Cardiac septum (tissue), 1 donor: ENCODE measurements around the gene ECEL1. TPM values are rescaled to one million over a fixed set of nuclear protein-coding genes. Genes with fewer than 3 reads are reported as not detected.

Source experiments
- DNase-seq: peaks from one replicate; pipeline ENCODE4 v3.0.0-alpha.2; 2020; ENCODE audit warnings: low spot score
- intact Hi-C: fragments of 100-400 bp; cut with DNase I; formaldehyde crosslinking; loops from one replicate; pipeline ENCODE4 v1.14.0; 2022
- total RNA-seq: library from RNA; stranded (reverse); fragmentation: NEBNext Ultra II Directional; extraction: Animal tissue kit (Norgen Biotek cat#: 25700); gene quantifications from one replicate; pipeline ENCODE4 v1.2.1, GENCODE V29; 2021
- donor health status: DM: no; HTN: no; CAD: no.

Gene ECEL1
- total RNA-seq, 1 donor from 2014 or later, result 0.27 TPM

DNA sequence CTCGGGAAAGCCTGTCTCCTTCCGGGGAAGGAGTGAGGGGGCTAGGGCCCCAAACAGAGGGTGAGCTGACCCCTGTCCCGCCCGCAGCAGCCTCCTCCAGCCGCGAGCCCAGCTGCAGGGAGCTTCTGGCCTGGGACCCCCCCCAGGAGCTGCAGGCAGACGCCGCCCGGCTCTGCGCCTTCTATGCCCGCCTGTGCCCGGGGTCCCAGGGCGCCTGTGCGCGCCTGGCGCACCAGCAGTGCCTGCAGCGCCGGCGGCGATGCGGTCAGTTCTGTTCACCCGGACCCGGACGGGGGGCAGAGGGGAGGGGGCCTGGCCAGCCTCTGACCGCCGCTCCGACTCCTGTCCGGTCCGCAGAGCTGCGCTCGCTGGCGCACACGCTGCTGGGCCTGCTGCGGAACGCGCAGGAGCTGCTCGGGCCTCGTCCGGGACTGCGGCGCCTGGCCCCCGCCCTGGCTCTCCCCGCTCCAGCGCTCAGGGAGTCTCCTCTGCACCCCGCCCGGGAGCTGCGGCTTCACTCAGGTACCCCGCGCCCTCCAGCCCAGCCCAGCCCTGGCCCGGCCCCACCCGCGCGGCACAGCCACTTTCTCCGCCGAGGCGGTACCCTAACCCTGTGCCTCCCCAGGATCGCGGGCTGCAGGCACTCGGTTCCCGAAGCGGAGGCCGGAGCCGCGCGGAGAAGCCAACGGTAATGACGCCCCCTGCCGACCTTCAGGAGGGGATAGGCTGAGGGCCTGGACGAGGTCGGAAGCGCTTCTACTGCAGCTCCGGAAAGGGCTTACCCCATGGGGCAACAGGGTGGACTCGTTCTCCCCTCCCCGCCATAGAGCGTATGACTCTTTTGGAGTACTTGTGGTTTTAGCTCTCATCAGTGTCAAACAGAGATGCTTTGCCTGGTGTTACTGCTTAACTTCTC lies 36.3 kb upstream of the ECEL1 start:
- intact Hi-C loops, result loop anchor here (2.0 to 5.0 kb wide), 2 partner anchors 77 to 617 kb away; no protein-coding TSS in a partner anchor
- DNase-seq, result no peak

DNA sequence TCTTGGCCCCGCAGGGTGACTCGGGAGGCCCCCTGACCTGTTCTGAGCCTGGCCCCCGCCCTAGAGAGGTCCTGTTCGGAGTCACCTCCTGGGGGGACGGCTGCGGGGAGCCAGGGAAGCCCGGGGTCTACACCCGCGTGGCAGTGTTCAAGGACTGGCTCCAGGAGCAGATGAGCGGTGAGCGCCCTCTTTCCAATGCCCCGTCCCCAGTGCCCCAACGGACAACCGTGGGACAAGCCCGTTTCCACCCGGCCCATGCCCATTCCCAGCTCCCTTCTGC lies 35.7 kb upstream of the ECEL1 start:
- intact Hi-C loops, result loop anchor here (2.0 to 5.0 kb wide), 2 partner anchors 77 to 616 kb away; no protein-coding TSS in a partner anchor
- DNase-seq, result no peak

DNA sequence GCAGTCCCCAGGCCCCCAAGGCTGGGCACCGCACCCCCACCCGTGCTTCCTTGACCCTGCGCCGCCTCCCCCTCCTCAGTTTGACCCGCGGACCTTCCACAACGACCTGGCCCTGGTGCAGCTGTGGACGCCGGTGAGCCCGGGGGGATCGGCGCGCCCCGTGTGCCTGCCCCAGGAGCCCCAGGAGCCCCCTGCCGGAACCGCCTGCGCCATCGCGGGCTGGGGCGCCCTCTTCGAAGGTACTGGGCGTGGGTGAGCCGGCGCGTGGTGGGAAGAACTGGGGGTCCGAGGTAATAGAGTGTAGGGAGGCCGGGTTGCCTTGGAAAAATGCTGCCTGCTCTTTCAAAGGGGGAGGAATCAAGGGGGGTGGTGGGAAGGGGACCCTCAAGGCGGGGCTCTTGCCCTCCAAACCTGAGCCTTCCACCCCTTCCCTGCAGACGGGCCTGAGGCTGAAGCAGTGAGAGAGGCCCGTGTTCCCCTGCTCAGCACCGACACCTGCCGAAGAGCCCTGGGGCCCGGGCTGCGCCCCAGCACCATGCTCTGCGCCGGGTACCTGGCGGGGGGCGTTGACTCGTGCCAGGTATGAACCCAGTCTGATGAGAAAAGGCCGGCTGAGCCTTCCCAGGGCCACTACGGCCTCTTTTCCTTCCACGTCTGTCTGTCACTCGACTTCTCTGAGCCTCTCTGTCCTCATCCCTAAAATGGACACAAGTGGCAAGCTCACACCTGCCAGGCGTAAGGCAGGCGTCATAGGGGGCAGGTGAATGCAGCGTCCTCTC lies 35.2 kb upstream of the ECEL1 start:
- no peak for DNase-seq
- intact Hi-C loops, result loop anchor here (2.0 to 5.0 kb wide), 2 partner anchors 76 to 616 kb away; no protein-coding TSS in a partner anchor

DNA sequence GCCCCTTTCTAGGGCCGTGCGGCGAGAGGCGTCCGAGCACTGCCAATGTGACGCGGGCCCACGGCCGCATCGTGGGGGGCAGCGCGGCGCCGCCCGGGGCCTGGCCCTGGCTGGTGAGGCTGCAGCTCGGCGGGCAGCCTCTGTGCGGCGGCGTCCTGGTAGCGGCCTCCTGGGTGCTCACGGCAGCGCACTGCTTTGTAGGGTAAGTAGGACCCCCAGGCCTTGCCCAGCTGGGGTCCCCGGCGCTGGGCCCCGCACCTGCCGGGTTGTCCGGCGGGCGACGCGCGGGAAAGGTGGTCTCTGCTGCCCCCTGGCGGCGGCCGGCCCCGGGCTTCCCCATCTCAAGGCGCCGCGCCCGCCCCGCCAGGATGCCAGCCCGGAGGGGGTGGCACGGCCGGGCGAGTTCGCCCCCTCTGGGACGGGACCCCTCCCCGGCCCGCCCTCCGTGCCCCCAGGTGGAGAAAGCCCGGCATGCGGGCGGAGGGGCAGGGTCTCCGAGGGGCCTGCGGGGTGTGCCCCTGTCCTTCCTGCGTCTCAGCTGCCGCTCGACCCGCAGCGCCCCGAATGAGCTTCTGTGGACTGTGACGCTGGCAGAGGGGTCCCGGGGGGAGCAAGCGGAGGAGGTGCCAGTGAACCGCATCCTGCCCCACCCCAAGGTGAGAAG lies 34.5 kb upstream of the ECEL1 start:
- no peak for DNase-seq
- intact Hi-C loops, result loop anchor here (2.0 to 5.0 kb wide), 2 partner anchors 75 to 615 kb away; no protein-coding TSS in a partner anchor

DNA sequence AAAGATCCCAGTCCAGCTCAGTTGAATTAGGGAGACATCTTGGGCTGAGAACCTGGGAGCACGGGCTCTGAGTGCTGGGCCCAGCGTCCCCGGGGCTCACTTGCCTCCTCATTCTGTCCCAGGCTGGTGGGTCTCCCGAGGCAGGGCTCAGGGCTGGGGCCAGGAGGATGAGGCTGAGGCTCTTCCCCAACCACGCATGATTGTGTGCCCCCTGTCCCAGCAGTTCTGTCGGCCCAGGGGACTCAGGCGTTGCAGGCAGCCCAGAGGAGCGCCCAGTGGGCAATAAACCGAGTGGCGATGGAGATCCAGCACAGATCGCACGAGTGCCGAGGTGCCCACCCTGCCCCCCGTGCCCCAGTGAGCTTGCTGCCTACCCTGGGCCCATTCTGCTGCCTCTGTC lies 33.5 kb upstream of the ECEL1 start:
- intact Hi-C loops, result loop anchor here (5.0 kb wide), 1 partner anchor 614 kb away; no protein-coding TSS in a partner anchor
- DNase-seq, result no peak

DNA sequence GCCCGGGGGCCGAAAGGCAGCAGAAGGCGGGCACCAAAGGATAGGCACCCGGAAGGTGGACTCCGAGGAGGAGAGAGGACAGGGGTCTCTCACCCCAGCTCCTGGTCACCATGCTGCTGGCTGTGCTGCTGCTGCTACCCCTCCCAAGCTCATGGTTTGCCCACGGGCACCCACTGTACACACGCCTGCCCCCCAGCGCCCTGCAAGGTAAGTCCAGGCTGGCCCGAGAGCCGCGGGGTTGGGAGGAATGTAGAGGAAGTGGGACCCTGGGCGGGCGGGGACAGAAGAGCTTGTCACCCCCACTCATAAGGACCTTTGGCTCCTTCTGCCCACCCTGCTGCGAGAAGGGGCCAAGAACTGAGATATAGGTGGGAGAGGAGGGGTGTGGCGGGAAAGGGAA lies 32.9 kb upstream of the ECEL1 start:
- DNase-seq, result no peak
- intact Hi-C loops, result loop anchor here (5.0 kb wide), 1 partner anchor 613 kb away; no protein-coding TSS in a partner anchor

DNA sequence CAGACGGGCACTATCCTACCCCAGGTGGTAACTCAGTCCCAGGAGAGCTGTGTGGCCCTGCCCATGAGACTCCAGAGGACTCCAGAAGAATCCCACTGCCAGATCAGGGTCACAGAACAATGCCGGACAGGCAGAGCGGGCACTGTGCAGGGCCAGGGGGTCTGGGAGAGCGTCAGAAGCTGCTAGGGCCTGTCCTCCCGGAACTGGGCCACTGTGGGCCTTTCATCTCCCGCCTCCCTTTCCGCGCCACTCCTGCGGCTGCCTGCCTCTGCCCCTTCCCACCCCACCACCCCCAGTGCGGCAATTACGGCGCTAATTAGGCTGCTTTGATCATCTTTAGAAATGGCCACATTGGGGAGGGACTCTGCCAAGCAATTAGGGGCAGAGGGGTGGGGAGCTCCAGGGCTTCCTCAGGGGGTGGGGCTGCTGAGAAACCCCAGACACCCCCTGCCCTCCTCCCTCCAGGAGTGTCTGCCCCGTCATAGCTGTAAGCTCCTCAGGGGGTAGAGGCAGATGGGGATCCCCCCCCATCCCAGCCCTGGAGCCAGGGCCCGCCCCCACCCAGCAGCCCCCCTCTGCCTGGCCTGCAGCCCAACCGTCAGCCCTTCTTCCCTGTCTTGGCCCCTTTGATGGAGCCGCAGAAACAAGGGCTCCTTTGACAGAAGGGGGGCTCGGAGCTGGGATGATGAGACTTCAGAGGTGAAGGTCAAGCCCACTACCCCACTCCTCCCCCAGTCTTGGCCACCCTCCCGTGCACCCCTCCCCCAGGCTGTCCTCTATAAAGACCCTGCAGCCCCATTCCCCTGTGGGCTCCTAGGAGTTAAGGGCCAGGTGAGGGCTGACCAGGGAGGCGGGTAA lies 32.2 kb upstream of the ECEL1 start, which contains the start of gene PRSS56:
Gene PRSS56, plus strand, starts transcription at position 808 of the 858 bp plus-strand sequence. CDS start 211 bp downstream, outside the sequence.
- no peak for DNase-seq
- intact Hi-C loops, result loop anchor here (5.0 kb wide), 1 partner anchor 613 kb away; no protein-coding TSS in a partner anchor

DNA sequence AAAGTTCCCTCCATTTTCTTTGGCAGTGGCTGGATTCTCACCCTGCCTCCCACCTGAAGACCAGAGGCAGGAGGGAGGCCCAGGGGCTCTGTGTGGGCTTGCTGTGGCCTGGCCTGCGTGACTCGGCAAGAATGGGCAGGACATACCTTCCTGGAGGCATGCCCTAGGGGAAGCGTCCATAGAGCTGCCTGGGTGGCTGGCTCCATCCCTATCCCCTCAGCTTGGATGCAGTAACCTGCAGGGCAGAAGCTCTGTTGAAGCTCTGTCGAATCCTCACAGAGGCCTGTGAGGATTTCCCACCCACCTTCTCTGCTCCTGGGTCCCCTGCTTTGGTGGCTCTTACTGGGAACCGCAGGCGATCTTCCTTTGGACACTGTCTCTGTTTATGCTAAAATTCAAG lies 31.2 kb upstream of the ECEL1 start:
- intact Hi-C loops, result no loop called here
- no peak for DNase-seq

DNA sequence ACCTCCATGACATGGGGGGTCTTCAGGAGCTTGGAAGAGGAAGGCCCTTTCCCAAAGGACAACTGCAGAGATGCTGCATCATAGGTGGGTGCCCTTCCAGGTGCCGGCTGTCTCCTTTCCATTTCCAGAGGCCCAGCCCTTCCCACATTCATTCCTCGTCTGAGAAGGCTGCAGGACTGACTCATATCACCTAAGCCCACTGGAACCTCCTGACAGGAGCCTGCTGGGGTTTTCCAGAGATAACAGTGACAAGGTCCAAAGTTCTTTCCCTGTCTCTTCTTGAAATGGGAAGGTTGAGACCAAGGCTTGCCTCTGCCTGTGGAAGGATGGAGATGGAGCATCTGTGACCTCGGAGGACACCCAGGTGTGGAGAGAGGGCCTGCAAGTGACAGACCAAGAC lies 28.9 kb upstream of the ECEL1 start:
- no peak for DNase-seq
- intact Hi-C loops, result no loop called here

DNA sequence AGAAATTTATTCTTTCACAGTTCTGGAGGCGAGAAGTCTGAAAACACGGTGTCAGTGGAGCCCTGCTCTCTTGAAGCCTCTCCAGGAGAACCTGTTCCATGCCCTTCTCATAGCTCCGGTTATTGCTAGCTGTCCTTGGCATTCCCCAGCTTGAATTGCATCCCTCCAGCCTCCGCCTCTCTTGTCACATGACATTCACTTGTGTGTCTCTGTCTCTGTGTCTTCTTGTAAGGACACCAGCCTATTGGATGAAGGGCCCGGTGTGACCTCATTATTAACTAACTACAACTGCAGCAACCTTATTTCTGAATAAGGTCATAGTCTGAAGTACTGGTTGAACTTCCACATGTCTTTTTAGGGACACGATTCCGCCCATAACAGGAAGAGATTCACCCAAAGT lies 28.0 kb upstream of the ECEL1 start:
- intact Hi-C loops, result no loop called here
- no peak for DNase-seq

DNA sequence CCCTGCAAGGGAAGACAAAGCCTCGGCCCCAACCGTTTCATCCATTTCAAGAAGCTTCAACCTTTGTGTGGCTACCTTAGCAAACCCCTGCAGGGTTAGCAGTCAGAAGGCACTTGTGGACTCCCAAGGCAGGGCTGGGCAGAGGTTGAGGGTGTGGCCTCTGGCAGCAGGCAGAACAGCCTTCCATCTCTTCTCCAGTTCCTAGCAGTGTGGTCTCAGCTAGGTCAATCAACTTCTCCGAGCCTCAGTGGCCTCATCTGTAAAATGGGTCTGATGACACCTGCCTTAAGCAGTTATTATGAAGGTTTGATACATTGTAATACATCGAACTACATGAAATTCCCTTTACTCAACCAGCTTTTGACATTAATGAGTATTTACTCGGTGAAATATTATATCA lies 25.7 kb upstream of the ECEL1 start:
- intact Hi-C loops, result no loop called here
- DNase-seq, result no peak

DNA sequence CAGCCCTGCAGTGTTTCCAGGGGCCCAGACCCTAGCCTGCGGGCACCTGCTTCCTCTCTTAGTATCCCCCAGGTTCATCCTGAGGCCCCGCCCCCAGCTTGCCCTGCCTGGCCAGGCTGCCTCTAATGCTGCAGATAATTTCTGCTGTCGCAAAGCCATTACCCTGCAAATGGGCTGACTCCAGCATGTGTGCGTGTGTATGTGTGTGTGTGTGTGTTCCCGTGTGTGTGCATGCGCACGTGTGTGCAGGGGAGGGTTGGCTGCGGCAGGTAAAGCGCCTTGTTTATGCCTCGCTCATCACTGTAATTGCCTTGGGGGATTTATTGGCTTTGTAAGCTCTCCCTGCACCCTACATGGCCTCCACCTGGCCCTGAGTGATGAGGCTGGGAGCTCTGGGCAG lies 25.0 kb upstream of the ECEL1 start:
- no peak for DNase-seq
- intact Hi-C loops, result no loop called here

DNA sequence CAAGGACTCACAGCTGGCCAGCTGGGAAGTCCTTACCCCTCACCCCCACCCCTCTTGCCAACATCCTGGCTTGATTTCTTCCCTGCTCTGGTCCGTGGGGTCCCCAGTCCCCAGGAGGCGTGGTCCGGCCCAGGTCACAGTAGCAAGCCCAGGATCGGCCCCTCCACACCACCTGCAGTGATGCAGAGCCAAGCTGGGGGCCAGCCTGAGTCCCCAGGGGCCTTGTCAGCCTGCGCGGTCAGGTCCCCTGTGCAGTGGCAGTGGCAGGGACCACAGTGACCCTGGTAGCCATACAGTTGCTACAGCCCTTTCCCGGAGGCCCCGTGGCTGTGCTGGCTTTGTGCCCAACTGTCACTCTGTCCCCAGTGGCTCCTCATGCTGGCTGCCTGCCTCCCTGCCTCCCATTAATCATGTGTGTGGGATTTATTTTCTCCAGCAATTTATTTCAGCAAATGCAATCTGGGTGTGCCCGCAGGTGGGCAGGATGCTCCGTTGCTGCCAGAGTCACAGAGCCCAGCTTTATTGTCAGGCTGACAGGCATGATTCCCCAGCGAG lies 23.8 kb upstream of the ECEL1 start:
- DNase-seq, result no peak
- intact Hi-C loops, result no loop called here

DNA sequence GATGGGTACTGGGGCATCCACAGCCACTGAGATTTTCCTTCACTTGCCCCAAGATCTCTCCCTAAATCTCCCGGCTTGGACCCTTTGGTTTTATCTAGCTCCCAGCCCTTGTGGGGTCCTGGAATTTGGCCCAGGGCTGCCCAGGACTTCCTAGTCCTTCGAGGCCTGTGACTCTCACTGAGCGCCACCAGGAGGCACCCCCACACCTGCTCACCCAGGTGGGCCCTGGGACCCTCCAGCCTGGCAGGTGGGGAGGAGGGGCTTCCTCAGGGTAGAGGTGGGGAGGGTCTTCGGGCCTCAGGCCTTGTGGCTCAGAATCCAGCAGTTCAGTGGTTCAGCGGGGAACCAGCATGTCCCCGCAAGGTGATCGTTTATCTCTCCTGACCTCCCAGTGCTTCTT lies 20.6 kb upstream of the ECEL1 start:
- DNase-seq, result no peak

DNA sequence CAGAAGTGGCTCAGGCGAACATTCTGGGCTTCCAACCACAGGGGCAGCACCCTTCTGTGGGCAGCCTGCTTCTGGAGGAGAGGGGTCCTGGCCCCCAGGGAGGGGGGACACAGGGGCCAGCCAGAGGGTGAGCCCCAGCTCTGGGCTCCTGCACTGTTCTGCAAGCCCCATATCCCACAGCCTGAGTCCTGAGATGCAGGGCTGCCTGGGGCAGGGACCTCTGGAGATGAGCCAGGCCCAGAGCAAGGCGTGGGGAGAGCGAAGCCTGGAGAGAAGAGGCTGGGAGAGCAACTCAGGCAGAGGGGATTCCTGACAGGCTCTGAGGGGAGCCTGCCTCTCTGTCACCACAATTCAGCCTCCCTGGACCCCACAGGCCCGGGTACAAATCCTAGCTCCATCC lies 19.1 kb upstream of the ECEL1 start:
- intact Hi-C loops, result no loop called here
- no peak for DNase-seq

More for the DNA sequence above, 20.6 kb upstream of the ECEL1 start:
- intact Hi-C loops, result no loop called here

DNA sequence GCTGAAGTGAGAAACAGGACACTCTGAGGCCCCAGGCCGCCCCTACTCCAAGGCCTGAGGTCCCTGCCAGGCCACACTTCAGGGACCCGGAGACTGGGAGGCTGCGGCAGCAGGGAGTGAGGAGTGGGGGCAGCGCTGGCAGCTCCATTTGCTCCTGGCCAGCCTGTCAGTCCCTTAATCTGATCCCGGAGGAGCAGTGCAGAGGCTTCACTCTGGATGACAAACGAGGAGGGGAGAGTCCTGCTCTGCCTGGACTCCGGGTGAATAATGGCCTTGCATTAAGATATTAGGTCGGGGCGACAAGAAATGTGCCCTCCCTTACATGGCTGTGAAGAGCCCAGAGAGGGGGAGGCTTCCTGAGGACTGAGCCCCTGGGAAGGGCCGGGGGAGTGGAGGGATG lies 18.2 kb upstream of the ECEL1 start:
- no peak for DNase-seq
- intact Hi-C loops, result no loop called here

DNA sequence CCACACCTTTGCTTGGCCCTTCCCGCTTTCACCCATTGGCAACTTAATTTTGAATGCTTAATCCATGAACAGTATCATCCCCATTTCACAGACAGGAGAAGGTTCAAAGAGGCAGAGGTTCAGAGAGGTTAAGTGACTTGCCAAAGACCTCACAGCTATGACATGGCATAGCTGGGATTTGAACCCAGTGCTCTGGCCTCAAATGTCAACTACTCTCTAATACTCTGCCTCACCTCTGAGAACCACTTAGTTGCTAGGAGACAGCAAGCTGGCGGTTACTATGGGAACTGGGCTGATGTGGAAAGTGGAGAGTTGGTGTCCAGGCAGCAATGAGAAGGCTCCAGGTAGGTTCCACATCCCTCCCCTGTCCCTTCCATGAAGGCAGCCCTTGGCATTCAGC lies 16.8 kb upstream of the ECEL1 start:
- no peak for DNase-seq
- intact Hi-C loops, result no loop called here

DNA sequence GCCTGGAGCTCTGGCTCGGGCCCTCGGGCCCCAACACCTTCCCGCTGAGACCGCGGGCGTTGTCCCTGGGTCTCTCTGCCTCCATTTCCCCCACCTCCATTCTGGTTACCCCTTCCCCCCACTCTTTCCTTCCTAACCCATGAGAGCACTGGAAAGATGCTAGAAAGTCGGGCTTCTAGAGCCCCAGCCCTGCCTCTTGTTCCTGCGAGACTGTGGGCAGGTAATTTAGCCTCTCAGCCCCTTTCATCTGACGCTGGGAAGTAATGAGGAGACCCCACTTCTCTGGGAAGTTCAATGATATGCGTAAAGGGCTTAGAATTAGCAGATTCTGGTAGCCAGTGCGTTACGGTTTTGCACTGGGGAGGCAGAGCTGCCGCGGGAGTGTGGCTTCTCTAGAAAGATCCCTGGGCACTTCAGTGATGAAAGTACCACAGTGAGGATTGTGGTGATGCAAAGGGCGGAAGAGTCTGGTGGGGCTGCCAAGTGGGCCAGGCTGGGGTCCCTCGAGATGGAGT lies 16.2 kb upstream of the ECEL1 start:
- no peak for DNase-seq
- intact Hi-C loops, result no loop called here
